Tibial nerve (tissue), 4 donors: ENCODE measurements around the gene AMBRA1. TPM values are rescaled to one million over a fixed set of nuclear protein-coding genes. Genes with fewer than 3 reads are reported as not detected.

Experiments used
- DNase-seq, 2 donors: peaks; one replicate each; pipeline ENCODE4 v3.0.0-alpha.2; 2019; ENCODE audit warnings: low spot score in 2 of 2
- H3K27ac ChIP-seq, 4 donors: fragments of 200-600 bp; sonication (generic) in 3 of 4; one replicate each; pipeline ENCODE4 v1.5.1; 2017 to 2019; ENCODE audit warnings: mild to moderate bottlenecking in 1 of 4
- H3K27me3 ChIP-seq, 2 donors: fragments of 200-600 bp; sonication (generic) in 1 of 2; one replicate each; pipeline versions ENCODE4 v1.5.1 to v1.6.0; 2017 to 2019
- H3K36me3 ChIP-seq, 3 donors: fragments of 200-600 bp; sonication (generic); one replicate each; pipeline ENCODE4 v1.5.1; 2018 to 2019
- H3K4me1 ChIP-seq, 4 donors: fragments of 200-600 bp; sonication (generic) in 3 of 4; one replicate each; pipeline ENCODE4 v1.5.1; 2017 to 2019
- H3K4me3 ChIP-seq, 4 donors: fragments of 200-600 bp; sonication (generic) in 3 of 4; one replicate each; pipeline ENCODE4 v1.5.1; 2017 to 2019; ENCODE audit warnings: mild to moderate bottlenecking in 1 of 4, moderate library complexity in 1 of 4
- H3K9me3 ChIP-seq, 4 donors: fragments of 200-600 bp; sonication (generic) in 3 of 4; one replicate each; pipeline ENCODE4 v1.5.1; 2017 to 2019
- EP300 ChIP-seq, 2 donors: sonication (generic); formaldehyde crosslinking; IDR thresholded peaks; one replicate each; pipeline ENCODE4 v1.6.1; 2017; ENCODE audit warnings: antibody characterized with exemption in 2 of 2, mild to moderate bottlenecking in 1 of 2
- POLR2A ChIP-seq, 2 donors: fragments of 450-650 bp; IDR thresholded peaks; one replicate each; pipeline ENCODE4 v1.6.1; 2017; ENCODE audit warnings: antibody characterized with exemption in 2 of 2, mild to moderate bottlenecking in 2 of 2, moderate library complexity in 2 of 2
- WGBS, 2 donors: methylation state at CpG; one replicate each; pipeline ENCODE4 v1.1.5; 2018; 5-methylcytosine and 5-hydroxymethylcytosine counted together
- total RNA-seq, 4 donors: library from RNA; depleted of rRNA; stranded (reverse); fragments of >200 nt; gene quantifications; one replicate each; pipeline ENCODE4 v1.1.0, GENCODE V29; 2016
- TF ChIP-seq, protein P1 (sequence below), 5 experiments: fragments of 200-600 bp in 3 of 5; fragments of 450-650 bp in 2 of 5; sonication (generic) in 3 of 5; IDR thresholded peaks; one replicate each; pipeline ENCODE4 v1.5.1; 2016 to 2019; ENCODE audit warnings: antibody characterized with exemption in 5 of 5, mild to moderate bottlenecking in 3 of 5, moderate library complexity in 2 of 5

The AMBRA1 gene
- total RNA-seq, 4 donors from 2014 or later = 31.0 to 43.7 (median 35.8) TPM

DNA sequence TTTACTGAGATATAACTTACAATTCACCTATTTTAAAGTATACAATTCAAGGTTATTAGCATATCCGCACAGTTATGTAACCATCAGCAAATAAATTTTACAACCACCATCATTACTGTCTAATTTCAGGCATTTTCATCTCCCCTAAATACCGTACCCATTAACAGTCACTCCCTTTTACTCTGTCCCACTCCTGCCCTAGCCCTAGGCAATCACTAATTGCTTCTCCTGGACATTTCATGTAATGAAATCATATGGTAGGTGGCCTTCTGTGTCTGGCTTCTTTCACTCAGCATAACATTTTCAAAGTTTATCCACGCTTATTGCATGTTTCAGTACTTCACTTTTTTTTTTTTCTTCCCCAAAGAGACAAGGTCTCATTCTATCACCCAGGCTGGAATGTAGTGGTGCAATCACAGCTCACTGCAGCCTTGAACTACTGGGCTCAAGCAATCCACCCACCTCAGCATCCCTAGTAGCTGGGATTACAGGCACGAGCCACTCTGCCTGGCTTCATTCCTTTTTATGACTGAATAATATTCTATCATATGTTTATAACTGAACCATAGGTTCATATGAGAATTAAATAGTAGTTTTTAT is 140.8 kb downstream of the AMBRA1 start:
- DNase-seq = no peak
- no peaks in the 10 kb centered on the region for H3K27me3 ChIP-seq
- H3K4me3 ChIP-seq = no peak overlapping the region
- H3K9me3 ChIP-seq = no peaks in the 10 kb centered on the region
- H3K36me3 ChIP-seq = no peaks in the 10 kb centered on the region
- TF ChIP-seq POLR2A (IDR thresholded peaks at IDR 0.05) (no peak), EP300 (IDR thresholded peaks at IDR 0.05) (no peak)
- TF ChIP-seq, protein P1, sequence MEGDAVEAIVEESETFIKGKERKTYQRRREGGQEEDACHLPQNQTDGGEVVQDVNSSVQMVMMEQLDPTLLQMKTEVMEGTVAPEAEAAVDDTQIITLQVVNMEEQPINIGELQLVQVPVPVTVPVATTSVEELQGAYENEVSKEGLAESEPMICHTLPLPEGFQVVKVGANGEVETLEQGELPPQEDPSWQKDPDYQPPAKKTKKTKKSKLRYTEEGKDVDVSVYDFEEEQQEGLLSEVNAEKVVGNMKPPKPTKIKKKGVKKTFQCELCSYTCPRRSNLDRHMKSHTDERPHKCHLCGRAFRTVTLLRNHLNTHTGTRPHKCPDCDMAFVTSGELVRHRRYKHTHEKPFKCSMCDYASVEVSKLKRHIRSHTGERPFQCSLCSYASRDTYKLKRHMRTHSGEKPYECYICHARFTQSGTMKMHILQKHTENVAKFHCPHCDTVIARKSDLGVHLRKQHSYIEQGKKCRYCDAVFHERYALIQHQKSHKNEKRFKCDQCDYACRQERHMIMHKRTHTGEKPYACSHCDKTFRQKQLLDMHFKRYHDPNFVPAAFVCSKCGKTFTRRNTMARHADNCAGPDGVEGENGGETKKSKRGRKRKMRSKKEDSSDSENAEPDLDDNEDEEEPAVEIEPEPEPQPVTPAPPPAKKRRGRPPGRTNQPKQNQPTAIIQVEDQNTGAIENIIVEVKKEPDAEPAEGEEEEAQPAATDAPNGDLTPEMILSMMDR (IDR thresholded peaks at IDR 0.05) = no peak
- 85 to 86% methylated on average over 4 of the region's 4 CpGs for WGBS, 2 donors
- H3K27ac ChIP-seq = no peak overlapping the region
- H3K4me1 ChIP-seq = peaks cover 0 to 8% (median 2%) of the 10 kb centered on the region in 4 donors

- H3K4me1 ChIP-seq = peaks cover 0 to 10% (median 2%) of the 10 kb centered on the region in 4 donors
- no peaks in the 10 kb centered on the region for H3K9me3 ChIP-seq
- TF ChIP-seq, protein P1 (IDR thresholded peaks at IDR 0.05) = no peak
- TF ChIP-seq EP300 (IDR thresholded peaks at IDR 0.05) = no peak
- no peak for TF ChIP-seq POLR2A (IDR thresholded peaks at IDR 0.05)
- no peaks in the 10 kb centered on the region for H3K27me3 ChIP-seq
- DNase-seq = no peak
- no peaks in the 10 kb centered on the region for H3K36me3 ChIP-seq
- H3K27ac ChIP-seq = no peak overlapping the region
- H3K4me3 ChIP-seq = no peak overlapping the region
Measured at GRCh38 chr11:46451759-46452158, 142.1 kb downstream of the AMBRA1 start.

GRCh38 chr11:46450846-46451477 is 142.9 kb downstream of the AMBRA1 start:
- TF ChIP-seq, protein P1 (IDR thresholded peaks at IDR 0.05) = no peak
- TF ChIP-seq EP300 (IDR thresholded peaks at IDR 0.05) (no peak), POLR2A (IDR thresholded peaks at IDR 0.05) (no peak)
- H3K4me1 ChIP-seq = peaks cover 0 to 18% (median 2%) of the 10 kb centered on the region in 4 donors
- no peak overlapping the region for H3K27ac ChIP-seq
- no peaks in the 10 kb centered on the region for H3K27me3 ChIP-seq
- no peaks in the 10 kb centered on the region for H3K36me3 ChIP-seq
- DNase-seq = peak in 1 of 2 donors; percentile 41
- WGBS, 2 donors = 64 to 78% methylated on average over 3 of the region's 3 CpGs
- no peaks in the 10 kb centered on the region for H3K9me3 ChIP-seq
- no peak overlapping the region for H3K4me3 ChIP-seq

- Histone ChIP-seq H3K9me3 (no peaks in the 10 kb centered on the region), H3K27me3 (no peaks in the 10 kb centered on the region), H3K36me3 (peaks cover 0 to 9% (median 0%) of the 10 kb centered on the region in 3 donors), H3K27ac (no peak overlapping the region), H3K4me1 (peaks cover 0 to 33% (median 7%) of the 10 kb centered on the region in 4 donors), H3K4me3 (no peak overlapping the region)
- no peak for DNase-seq
- 92 to 100% methylated on average over 2 of the region's 2 CpGs for WGBS, 2 donors
- TF ChIP-seq POLR2A (IDR thresholded peaks at IDR 0.05) = no peak
- TF ChIP-seq EP300 (IDR thresholded peaks at IDR 0.05) = no peak
- TF ChIP-seq, protein P1 (IDR thresholded peaks at IDR 0.05) = no peak
Measured at GRCh38 chr11:46447544-46447943, 146.3 kb downstream of the AMBRA1 start.
